K562 (cell line): ENCODE data around the gene GGT6. TPM values are rescaled to one million over a fixed set of nuclear protein-coding genes. Genes with fewer than 3 reads are reported as not detected.

ENCODE experiments used
- ATAC-seq: fragments of 200-7000 bp; cut with Tn5 transposase; 3 replicates; pipeline ENCODE4 v1.9.1; 2020; ENCODE audit warnings: moderate library complexity
- BruUV-seq: library from RNA; stranded (reverse); fragments of 400-500 nt; replicated peaks from 2 replicates; lab custom pipeline; 2021; lab: Mats Ljungman, UMichigan
- CTCF ChIA-PET: fragments of 300-600 bp; formaldehyde crosslinking; extraction: SDS; loops from one replicate; lab custom pipeline; 2021; ENCODE audit warnings: low intra/inter-chr PET ratio; lab: Yijun Ruan, JAX
- POLR2A ChIA-PET: fragments of 300-600, 350-650 bp; sonication (Branson Sonifier 250); formaldehyde crosslinking; extraction: SDS; loops from one replicate; lab custom pipeline; 2021; ENCODE audit warnings: antibody characterized with exemption, inconsistent platforms; lab: Yijun Ruan, JAX
- DNase-seq, 4 experiments: peaks; one replicate each; pipeline versions ENCODE4 v3.0.0 to v3.0.0-alpha.2; 2011 to 2018; ENCODE audit warnings: low spot score in 3 of 4, mixed read lengths in 3 of 4; ENCODE audit errors: extremely low read depth in 1 of 4
- FAIRE-seq: peaks from 2 replicates; lab custom pipeline; 2011; peaks lifted over from hg19 to GRCh38; lab: Jason Lieb, UNC
- H2AFZ ChIP-seq: 2 replicates; pipeline ENCODE4 v1.6.0; 2011; ENCODE audit warnings: low read depth, low read length, control low read depth, inconsistent platforms
- H3K27ac ChIP-seq: fragments of 200-600 bp; 3 replicates; pipeline ENCODE4 v1.8.0; 2011; ENCODE audit warnings: low read depth, mild to moderate bottlenecking, control low read depth, inconsistent platforms, low read length, moderate library complexity, mixed read lengths; ENCODE audit errors: extremely low read depth
- H3K27me3 ChIP-seq, 2 experiments: fragments of 300-600 bp in 1 of 2; 2 replicates in 1 of 2; 3 replicates in 1 of 2; pipeline versions ENCODE4 v1.6.0 to v1.8.0; 2011; ENCODE audit warnings: inconsistent platforms in 2 of 2, low read length in 2 of 2, mild to moderate bottlenecking in 1 of 2, mixed read lengths in 1 of 2, moderate library complexity in 1 of 2; ENCODE audit not compliant: control insufficient read depth in 2 of 2, insufficient read depth in 2 of 2
- H3K36me3 ChIP-seq: fragments of 300-600 bp; 3 replicates; pipeline ENCODE4 v1.8.0; 2011; ENCODE audit warnings: mild to moderate bottlenecking, low read length, inconsistent platforms; ENCODE audit not compliant: control insufficient read depth, insufficient read depth
- H3K4me1 ChIP-seq, 2 experiments: fragments of 200-600 bp in 1 of 2; replicated peaks in 1 of 2; 2 replicates in 1 of 2; 3 replicates in 1 of 2; pipeline versions ENCODE4 v1.5.1 to v1.8.0; 2011; ENCODE audit warnings: inconsistent platforms in 2 of 2, low read length in 2 of 2, mild to moderate bottlenecking in 1 of 2, mixed read lengths in 1 of 2, moderate library complexity in 1 of 2; ENCODE audit not compliant: control insufficient read depth in 2 of 2, insufficient read depth in 2 of 2
- H3K4me2 ChIP-seq: 2 replicates; pipeline ENCODE4 v1.6.1; 2011; ENCODE audit warnings: low read length, control low read depth, inconsistent platforms, mixed read lengths; ENCODE audit not compliant: insufficient read depth
- H3K4me3 ChIP-seq: fragments of 200-600 bp; sonication (generic), shearing (Covaris generic); 2 replicates; pipeline ENCODE4 v1.5.1; 2016; ENCODE audit warnings: control low read depth, inconsistent platforms
- H3K79me2 ChIP-seq: fragments of 200-600 bp; 3 replicates; pipeline ENCODE4 v1.8.0; 2011; ENCODE audit warnings: low read length, inconsistent platforms; ENCODE audit not compliant: control insufficient read depth, insufficient read depth
- H3K9ac ChIP-seq, 2 experiments: 2 replicates each; pipeline versions ENCODE4 v1.6.0 to v1.6.1; 2011; ENCODE audit warnings: low read depth in 2 of 2, low read length in 2 of 2, control low read depth in 1 of 2, inconsistent platforms in 1 of 2, mild to moderate bottlenecking in 1 of 2, mixed read lengths in 1 of 2; ENCODE audit not compliant: insufficient read depth in 1 of 2
- H3K9me1 ChIP-seq: one replicate; pipeline ENCODE4 v1.6.0; 2011; ENCODE audit warnings: inconsistent platforms, mild to moderate bottlenecking, low read length, moderate library complexity; ENCODE audit not compliant: control insufficient read depth, insufficient read depth
- H3K9me3 ChIP-seq: replicated peaks from 2 replicates; pipeline ENCODE4 v1.5.1; 2011; ENCODE audit warnings: low read depth, low read length, inconsistent platforms; ENCODE audit not compliant: control insufficient read depth, insufficient read depth
- H4K20me1 ChIP-seq: replicated peaks from 2 replicates; pipeline ENCODE4 v1.6.1; 2011; ENCODE audit warnings: low read length, inconsistent platforms, mixed read lengths; ENCODE audit not compliant: control insufficient read depth, insufficient read depth
- POLR2A ChIP-seq: fragments of 450-650 bp; conservative IDR thresholded peaks from 2 replicates; pipeline ENCODE4 v1.6.1; 2016
- RAD51 ChIP-seq: fragments of 450-650 bp; IDR thresholded peaks from 2 replicates; pipeline ENCODE4 v1.7.1; 2016; ENCODE audit warnings: low read depth, mild to moderate bottlenecking, borderline replicate concordance
- RFX5 ChIP-seq: IDR thresholded peaks from 2 replicates; pipeline ENCODE4 v1.6.1; 2011; ENCODE audit warnings: low read depth, mild to moderate bottlenecking, improper control_type of control experiment, low read length
- WGBS: fragments of 100-300 bp; shearing (Covaris generic); methylation state at CpG from one replicate; pipeline ENCODE4 v1.1.6; 2016; ENCODE audit warnings: low coverage, mixed read lengths; ENCODE audit not compliant: insufficient coverage; ENCODE audit errors: missing lambda C conversion rate; 5-methylcytosine and 5-hydroxymethylcytosine counted together
- in situ Hi-C: fragments of 300-500 bp; cut with MboI; formaldehyde crosslinking; loops from 4 replicates; pipeline ENCODE4 v1.15.0; 2018; ENCODE audit warnings: inconsistent platforms, mixed read lengths
- intact Hi-C: fragments of 100-400 bp; cut with micrococcal nuclease; formaldehyde crosslinking; loops from 2 replicates; pipeline ENCODE4 v1.14.2; 2022
- polyA plus RNA-seq, 8 experiments: library from polyadenylated mRNA; depleted of rRNA in 4 of 8; stranded (reverse) in 5 of 8; unstranded in 3 of 8; fragments of >200 nt; fragmentation: Nextera tagmentation in 2 of 8; fragmentation: Illumina TruSeq in 1 of 8; extraction: Ambion mirVana in 2 of 8; extraction: Trizol in 1 of 8; gene quantifications; 2 replicates each; pipeline versions ENCODE4 v1.2.1 to v1.2.3, GENCODE V29; 2011 to 2014; ENCODE audit warnings: inconsistent platforms in 1 of 8, missing spikeins in 1 of 8
- total RNA-seq, 7 experiments: library from RNA; depleted of rRNA in 6 of 7; stranded (reverse); fragments of >200 nt in 6 of 7; fragmentation: Illumina TruSeq in 2 of 7; extraction: Trizol in 2 of 7; gene quantifications; 2 replicates each; pipeline versions ENCODE4 v1.2.1 to v1.2.3, GENCODE V29; 2011 to 2021; ENCODE audit warnings: low replicate concordance in 1 of 7
- TF ChIP-seq, protein P1 (sequence below): sonication (generic); formaldehyde crosslinking; IDR thresholded peaks from 2 replicates; pipeline ENCODE4 v1.8.0; 2022; ENCODE audit warnings: missing genetic modification reagents, mild to moderate bottlenecking, moderate library complexity, borderline replicate concordance
- TF ChIP-seq, protein P2 (sequence below): fragments of 450-650 bp; IDR thresholded peaks from one replicate; pipeline ENCODE4 v1.6.1; 2018; ENCODE audit warnings: mild to moderate bottlenecking, moderate library complexity; ENCODE audit not compliant: partially characterized antibody

GGT6 gene
- total and polyA plus RNA-seq, 9 of the 15 experiments (the other 6 are each of a cell fraction or from before 2014, with no cell fraction given): 0.09 TPM; not detected in 8

DNA sequence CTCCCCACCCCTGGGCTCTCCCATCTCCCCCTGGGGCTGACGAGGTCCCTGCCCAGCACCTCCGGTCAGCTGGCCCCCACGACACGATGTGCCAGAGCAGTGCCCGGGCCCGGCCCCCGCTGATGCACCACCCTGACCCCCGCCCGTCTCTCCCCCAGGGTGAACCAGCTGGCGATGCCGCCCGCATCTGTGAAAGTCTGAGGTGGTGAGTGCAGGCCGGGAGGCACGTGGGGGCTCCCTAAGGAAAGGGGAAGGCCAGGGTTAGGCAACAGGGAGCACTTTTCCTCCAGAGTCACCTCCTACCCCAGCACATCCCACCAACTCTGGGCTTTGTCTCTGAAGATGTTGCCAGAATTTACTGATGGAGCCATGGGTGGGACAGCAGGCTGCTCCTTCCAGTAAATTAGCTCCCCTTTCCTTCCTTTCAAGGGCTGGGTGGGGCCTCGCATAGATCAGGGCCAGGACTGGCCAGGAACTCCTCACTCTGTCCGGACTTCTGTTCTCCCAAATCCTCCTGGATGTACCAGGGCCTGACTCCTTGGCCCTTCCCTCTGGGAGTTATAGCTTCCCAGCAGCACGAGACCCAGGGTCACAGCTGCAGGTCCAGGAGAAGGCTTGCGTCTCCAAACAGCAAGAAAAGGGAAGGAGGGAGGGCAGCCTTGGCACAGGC, 23.5 kb downstream of the GGT6 start:
- no TSS peak for BruUV-seq
- ChIA-PET POLR2A (interaction anchor here (0.6 to 1.2 kb wide), 2 partner anchors 9 to 33 kb away, joined by 3 read pairs; no protein-coding TSS in a partner anchor), CTCF (no interaction called here)
- Histone ChIP-seq H3K4me1 (peaks cover 0 to 72% of the 10 kb centered on the region in 2 experiments; a peak in 3 of 5 replicates), H3K79me2 (no peaks in the 10 kb centered on the region), H3K27me3 (peaks cover 0 to 11% of the 10 kb centered on the region in 2 experiments; a peak in 3 of 5 replicates), H3K36me3 (peaks cover 47% of the 10 kb centered on the region; the same call in 1 of the 3 replicates), H3K9ac (peak overlapping the region in 1 of 2 experiments; percentile 79; a peak in 2 of 4 replicates), H3K4me2 (no peak overlapping the region), H3K9me1 (no peaks in the 10 kb centered on the region), H4K20me1 (peaks cover 4% of the 10 kb centered on the region; the same call in 1 of the 2 replicates), H3K9me3 (no peaks in the 10 kb centered on the region), H3K27ac (no peak overlapping the region), H3K4me3 (no peak overlapping the region), H2AFZ (no peak overlapping the region)
- FAIRE-seq (no peak), ATAC-seq (peak; percentile 4), DNase-seq (no peak)
- intact Hi-C loops (no loop called here), in situ Hi-C loops (no loop called here)
- WGBS: 80% methylated on average over 1 of the region's 18 CpGs
- TF ChIP-seq RAD51 (no peak), RFX5 (no peak), POLR2A (peak; percentile 22; the same call in 1 of the 2 replicates)
- TF ChIP-seq, protein P1, sequence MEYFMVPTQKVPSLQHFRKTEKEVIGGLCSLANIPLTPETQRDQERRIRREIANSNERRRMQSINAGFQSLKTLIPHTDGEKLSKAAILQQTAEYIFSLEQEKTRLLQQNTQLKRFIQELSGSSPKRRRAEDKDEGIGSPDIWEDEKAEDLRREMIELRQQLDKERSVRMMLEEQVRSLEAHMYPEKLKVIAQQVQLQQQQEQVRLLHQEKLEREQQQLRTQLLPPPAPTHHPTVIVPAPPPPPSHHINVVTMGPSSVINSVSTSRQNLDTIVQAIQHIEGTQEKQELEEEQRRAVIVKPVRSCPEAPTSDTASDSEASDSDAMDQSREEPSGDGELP (CRISPR knock-in tag): peak; percentile 2; the same call in 1 of the 2 replicates
- TF ChIP-seq, protein P2, sequence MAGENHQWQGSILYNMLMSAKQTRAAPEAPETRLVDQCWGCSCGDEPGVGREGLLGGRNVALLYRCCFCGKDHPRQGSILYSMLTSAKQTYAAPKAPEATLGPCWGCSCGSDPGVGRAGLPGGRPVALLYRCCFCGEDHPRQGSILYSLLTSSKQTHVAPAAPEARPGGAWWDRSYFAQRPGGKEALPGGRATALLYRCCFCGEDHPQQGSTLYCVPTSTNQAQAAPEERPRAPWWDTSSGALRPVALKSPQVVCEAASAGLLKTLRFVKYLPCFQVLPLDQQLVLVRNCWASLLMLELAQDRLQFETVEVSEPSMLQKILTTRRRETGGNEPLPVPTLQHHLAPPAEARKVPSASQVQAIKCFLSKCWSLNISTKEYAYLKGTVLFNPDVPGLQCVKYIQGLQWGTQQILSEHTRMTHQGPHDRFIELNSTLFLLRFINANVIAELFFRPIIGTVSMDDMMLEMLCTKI: no peak
